Measurements from ENCODE around the gene PAK1IP1. TPM values are rescaled to one million over a fixed set of nuclear protein-coding genes. Genes with fewer than 3 reads are reported as not detected.
"Not testable (repeated sequence)": the region's sequence is repeated elsewhere in the genome, so short reads cannot be mapped to it uniquely, and the experiment has no call there.

PAK1IP1 gene
- total and polyA plus RNA-seq, 11 donors: 6.1 to 21.0 (median 8.7) TPM

GRCh38 chr6:10659699-10660348 is 34.9 kb upstream of the PAK1IP1 start:
- ATAC-seq (no peak), DNase-seq (peak in 1 of 5 donors; percentile 60)
- peaks cover 0 to 12% (median 0%) of the 10 kb centered on the region in 12 donors for H3K4me1 ChIP-seq
- H3K27ac ChIP-seq: no peak overlapping the region
- H3K36me3 ChIP-seq: no peaks in the 10 kb centered on the region
- WGBS, 4 donors: 75 to 81% (median 79%) methylated on average over 28 to 48 of the region's 48 CpGs
- peaks cover 0 to 6% (median 0%) of the 10 kb centered on the region in 12 donors for H3K9me3 ChIP-seq
- intact Hi-C loops (cut with DNase I): no loop called here
- TF ChIP-seq POLR2A (IDR thresholded peaks at IDR 0.05): no peak
- no peak for TF ChIP-seq CTCF (IDR thresholded peaks at IDR 0.05)
- no peaks in the 10 kb centered on the region for H3K27me3 ChIP-seq
- peak overlapping the region in 10 of 12 donors; percentile 11 to 56 (median 40) for H3K4me3 ChIP-seq

- ATAC-seq; H3K4me1 ChIP-seq; H3K36me3 ChIP-seq; H3K9me3 ChIP-seq; H3K27me3 ChIP-seq; H3K27ac ChIP-seq; DNase-seq; intact Hi-C loops (cut with DNase I): not testable (repeated sequence)
- WGBS, 4 donors: 89 to 95% (median 91%) methylated on average over 10 to 11 of the region's 11 CpGs
- peak overlapping the region in 3 of 12 donors; percentile 38 to 51 (median 50) for H3K4me3 ChIP-seq
These were observed 34.2 kb upstream of the PAK1IP1 start for GRCh38 chr6:10660431-10661191.

- Histone ChIP-seq H3K36me3 (no peaks in the 10 kb centered on the region), H3K27me3 (no peaks in the 10 kb centered on the region), H3K4me3 (no peak overlapping the region), H3K27ac (no peak overlapping the region), H3K4me1 (no peaks in the 10 kb centered on the region), H3K9me3 (peaks cover 0 to 7% (median 0%) of the 10 kb centered on the region in 12 donors)
- DNase-seq (no peak), ATAC-seq (no peak)
- 72 to 79% (median 75%) methylated on average over 8 of the region's 8 CpGs for WGBS, 4 donors
- TF ChIP-seq POLR2A (IDR thresholded peaks at IDR 0.05): no peak
- TF ChIP-seq CTCF (IDR thresholded peaks at IDR 0.05): no peak
- intact Hi-C loops (cut with DNase I): no loop called here
These were observed 32.6 kb upstream of the PAK1IP1 start for GRCh38 chr6:10662207-10662606.

- Histone ChIP-seq H3K27ac (no peak overlapping the region), H3K4me3 (no peak overlapping the region), H3K4me1 (no peaks in the 10 kb centered on the region), H3K36me3 (no peaks in the 10 kb centered on the region), H3K9me3 (peaks cover 0 to 7% (median 0%) of the 10 kb centered on the region in 12 donors), H3K27me3 (no peaks in the 10 kb centered on the region)
- intact Hi-C loops (cut with DNase I): no loop called here
- TF ChIP-seq POLR2A (IDR thresholded peaks at IDR 0.05) (no peak), CTCF (IDR thresholded peaks at IDR 0.05) (no peak)
- ATAC-seq (no peak), DNase-seq (no peak)
- WGBS, 4 donors: 75 to 85% (median 82%) methylated on average over 2 of the region's 2 CpGs
These were observed 32.0 kb upstream of the PAK1IP1 start for GRCh38 chr6:10662742-10663141.

- DNase-seq; H3K9me3 ChIP-seq; H3K4me1 ChIP-seq; H3K27ac ChIP-seq; intact Hi-C loops (cut with DNase I); H3K27me3 ChIP-seq; H3K4me3 ChIP-seq; H3K36me3 ChIP-seq; ATAC-seq: not testable (repeated sequence)
- 53 to 85% (median 57%) methylated on average over 1 of the region's 1 CpG for WGBS, 4 donors
These were observed 29.2 kb upstream of the PAK1IP1 start for GRCh38 chr6:10665595-10665994.

All from heart left ventricle (tissue), 16 donors.